H9 (cell line): Measurements from ENCODE around the gene CNIH2. TPM values are rescaled to one million over a fixed set of nuclear protein-coding genes. Genes with fewer than 3 reads are reported as not detected.
A peak's percentile ranks its signal among the peaks of the same experiment; 100 is the strongest.

Source experiments
- DNase-seq: peaks from one replicate; pipeline ENCODE4 v3.0.0-alpha.2; 2017
- H2AFZ ChIP-seq: one replicate; pipeline ENCODE4 v1.6.1; 2013; ENCODE audit warnings: mild to moderate bottlenecking, low read length, control low read depth, moderate library complexity
- H2AK5ac ChIP-seq: 2 replicates; pipeline ENCODE4 v1.6.1; 2013; ENCODE audit warnings: low read length, control low read depth, mixed read lengths; ENCODE audit not compliant: insufficient read length
- H2BK120ac ChIP-seq: one replicate; pipeline ENCODE4 v1.6.1; 2013; ENCODE audit warnings: low read depth, mild to moderate bottlenecking, low read length, control low read depth, inconsistent platforms; ENCODE audit not compliant: poor library complexity, severe bottlenecking
- H2BK12ac ChIP-seq: 2 replicates; pipeline ENCODE4 v1.6.1; 2013; ENCODE audit warnings: low read length, control low read depth, mixed read lengths, low read depth; ENCODE audit not compliant: insufficient read length
- H2BK15ac ChIP-seq: 2 replicates; pipeline ENCODE4 v1.6.1; 2013; ENCODE audit warnings: low read depth, low read length, control low read depth
- H2BK20ac ChIP-seq: one replicate; pipeline ENCODE4 v1.6.1; 2013; ENCODE audit warnings: low read depth, mild to moderate bottlenecking, low read length, control low read depth, inconsistent platforms; ENCODE audit not compliant: poor library complexity, severe bottlenecking
- H2BK5ac ChIP-seq: 2 replicates; pipeline ENCODE4 v1.6.1; 2013; ENCODE audit warnings: low read length, control low read depth, mixed read lengths; ENCODE audit not compliant: insufficient read length
- H3K14ac ChIP-seq: 2 replicates; pipeline ENCODE4 v1.6.1; 2013; ENCODE audit warnings: low read length, control low read depth; ENCODE audit not compliant: insufficient read depth
- H3K18ac ChIP-seq: 2 replicates; pipeline ENCODE4 v1.6.1; 2013; ENCODE audit warnings: low read depth, mild to moderate bottlenecking, mixed read lengths, low read length, control low read depth; ENCODE audit not compliant: insufficient read length
- H3K23ac ChIP-seq: 2 replicates; pipeline ENCODE4 v1.6.1; 2013; ENCODE audit warnings: low read length, control low read depth, mixed read lengths, low read depth; ENCODE audit not compliant: insufficient read length
- H3K23me2 ChIP-seq: 2 replicates; pipeline ENCODE4 v1.6.1; 2013; ENCODE audit warnings: low read depth, mild to moderate bottlenecking, mixed read lengths, low read length, control low read depth; ENCODE audit not compliant: insufficient read length, poor library complexity, severe bottlenecking
- H3K27ac ChIP-seq: 2 replicates; pipeline ENCODE4 v1.5.1; 2013; ENCODE audit warnings: low read length, control low read depth, mixed read lengths, low read depth; ENCODE audit not compliant: insufficient read length
- H3K27me3 ChIP-seq: 2 replicates; pipeline ENCODE4 v1.6.1; 2013; ENCODE audit warnings: low read length, control low read depth, inconsistent platforms; ENCODE audit not compliant: insufficient read depth
- H3K4ac ChIP-seq: 2 replicates; pipeline ENCODE4 v1.6.1; 2013; ENCODE audit warnings: low read depth, mild to moderate bottlenecking, control low read depth, inconsistent platforms, low read length, moderate library complexity
- H3K4me1 ChIP-seq: 2 replicates; pipeline ENCODE4 v1.6.1; 2013; ENCODE audit warnings: low read length, control low read depth, inconsistent platforms; ENCODE audit not compliant: insufficient read depth
- H3K4me2 ChIP-seq: 2 replicates; pipeline ENCODE4 v1.6.1; 2013; ENCODE audit warnings: low read length, control low read depth, mixed read lengths; ENCODE audit not compliant: insufficient read length, insufficient read depth
- H3K56ac ChIP-seq: 2 replicates; pipeline ENCODE4 v1.6.1; 2013; ENCODE audit warnings: low read depth, mild to moderate bottlenecking, mixed read lengths, low read length, control low read depth; ENCODE audit not compliant: insufficient read length
- H3K79me1 ChIP-seq: 2 replicates; pipeline ENCODE4 v1.6.1; 2013; ENCODE audit warnings: low read depth, mild to moderate bottlenecking, moderate library complexity, low read length, control low read depth, inconsistent platforms; ENCODE audit not compliant: insufficient read depth, poor library complexity, severe bottlenecking
- H3K79me2 ChIP-seq: 2 replicates; pipeline ENCODE4 v1.6.1; 2013; ENCODE audit warnings: low read length, control low read depth, inconsistent platforms; ENCODE audit not compliant: insufficient read depth
- H3K9ac ChIP-seq: 2 replicates; pipeline ENCODE4 v1.6.1; 2013; ENCODE audit warnings: low read length, control low read depth, mixed read lengths; ENCODE audit not compliant: insufficient read length; ENCODE audit errors: extremely low read depth
- H3K9me3 ChIP-seq: one replicate; pipeline ENCODE4 v1.6.1; 2013; ENCODE audit warnings: low read depth, low read length, inconsistent platforms; ENCODE audit not compliant: control insufficient read depth
- H3T11ph ChIP-seq: one replicate; pipeline ENCODE4 v1.6.1; 2013; ENCODE audit warnings: mild to moderate bottlenecking, low read length, control low read depth, inconsistent platforms
- H4K20me1 ChIP-seq: one replicate; pipeline ENCODE4 v1.6.1; 2013; ENCODE audit not compliant: control insufficient read depth, insufficient read length, insufficient read depth
- H4K5ac ChIP-seq: 2 replicates; pipeline ENCODE4 v1.6.1; 2013; ENCODE audit warnings: low read depth, mild to moderate bottlenecking, mixed read lengths, low read length, control low read depth; ENCODE audit not compliant: insufficient read length
- H4K8ac ChIP-seq: replicated peaks from 2 replicates; pipeline ENCODE4 v1.6.1; 2013; ENCODE audit warnings: low read length, control low read depth, mixed read lengths, low read depth; ENCODE audit not compliant: insufficient read length
- H4K91ac ChIP-seq: 2 replicates; pipeline ENCODE4 v1.6.1; 2013; ENCODE audit warnings: low read depth, mild to moderate bottlenecking, moderate library complexity, mixed read lengths, low read length, control low read depth; ENCODE audit not compliant: insufficient read length
- H3K27ac Mint-ChIP-seq, 3 experiments: 2 replicates in 2 of 3; 3 replicates in 1 of 3; pipeline ENCODE4 v1.8.0; 2020 to 2021; ENCODE audit warnings: mixed read lengths in 3 of 3, mild to moderate bottlenecking in 1 of 3, moderate library complexity in 1 of 3
- H3K27me3 Mint-ChIP-seq: 2 replicates; pipeline ENCODE4 v1.8.0; 2021; ENCODE audit warnings: low read depth, mild to moderate bottlenecking, moderate library complexity, mixed read lengths
- H3K36me3 Mint-ChIP-seq, 3 experiments: 2 replicates in 2 of 3; 3 replicates in 1 of 3; pipeline ENCODE4 v1.8.0; 2020 to 2021; ENCODE audit warnings: low read depth in 3 of 3, mixed read lengths in 3 of 3; ENCODE audit not compliant: insufficient read depth in 1 of 3
- H3K4me1 Mint-ChIP-seq, 2 experiments: 2 replicates each; pipeline ENCODE4 v1.8.0; 2020; ENCODE audit warnings: mixed read lengths in 2 of 2
- H3K4me3 Mint-ChIP-seq, 2 experiments: 2 replicates in 1 of 2; 3 replicates in 1 of 2; pipeline ENCODE4 v1.8.0; 2020 to 2021; ENCODE audit warnings: mild to moderate bottlenecking in 2 of 2, mixed read lengths in 2 of 2, moderate library complexity in 1 of 2
- H3K9me3 Mint-ChIP-seq, 2 experiments: 2 replicates in 1 of 2; 3 replicates in 1 of 2; pipeline ENCODE4 v1.8.0; 2020; ENCODE audit warnings: mild to moderate bottlenecking in 2 of 2, mixed read lengths in 2 of 2, moderate library complexity in 1 of 2
- CTCF ChIP-seq: fragments of 200-600 bp; sonication (generic); conservative IDR thresholded peaks from 3 replicates; pipeline ENCODE4 v1.8.0; 2021; ENCODE audit warnings: antibody characterized with exemption, mild to moderate bottlenecking
- whole genome bisulfite sequencing: extraction: QIAGEN DNeasy Blood & Tissue Kit; methylation state at CpG from one replicate; pipeline ENCODE4 v1.1.7; 2013; ENCODE audit warnings: missing lambda C conversion rate, low lambda C conversion rate, mixed read lengths; ENCODE audit not compliant: insufficient read length; ENCODE audit errors: extremely low coverage; 5-methylcytosine and 5-hydroxymethylcytosine counted together
- total RNA-seq: library from RNA; stranded (reverse); gene quantifications from 2 replicates; pipeline ENCODE4 v1.2.1, GENCODE V29; 2021

Gene CNIH2
- total RNA-seq, 1 experiment from 2014 or later = 12.0 TPM

DNA sequence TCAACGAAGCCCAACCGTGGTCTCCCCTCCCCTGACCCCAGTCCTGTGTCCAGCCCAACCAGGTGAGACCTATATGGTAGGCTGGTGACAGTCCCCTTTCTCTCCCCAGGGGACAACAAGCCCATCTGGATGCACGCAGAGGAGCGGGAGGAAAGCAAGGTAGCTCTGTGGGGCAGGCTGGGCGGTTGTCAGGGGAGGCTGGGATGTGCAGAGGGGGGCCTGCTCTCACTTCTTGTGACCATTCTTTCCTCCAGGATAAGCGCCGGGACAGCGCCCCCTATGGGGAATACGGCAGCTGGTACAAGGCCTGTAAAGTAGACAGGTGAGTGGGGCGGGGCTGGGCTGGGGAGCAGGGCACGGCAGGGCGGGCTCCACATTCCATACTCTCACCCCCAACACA is 13.1 kb upstream of the CNIH2 start:
- peaks cover 18 to 20% of the 10 kb centered on the region in 2 experiments for H3K4me1 Mint-ChIP-seq

More for the DNA sequence above, 13.1 kb upstream of the CNIH2 start:
- H3K27me3 Mint-ChIP-seq = no peaks in the 10 kb centered on the region; the same call in 1 of the 2 replicates
- H4K91ac ChIP-seq = no peak overlapping the region
- no peak overlapping the region for H4K8ac ChIP-seq
- no peaks in the 10 kb centered on the region for H3K9me3 Mint-ChIP-seq
- H3K79me2 ChIP-seq = peaks cover 2% of the 10 kb centered on the region; the same call in 1 of the 2 replicates
- H3K23me2 ChIP-seq = peaks cover 10% of the 10 kb centered on the region
- no peak overlapping the region for H2AFZ ChIP-seq
- no peak overlapping the region for H2BK120ac ChIP-seq
- H2AK5ac ChIP-seq = no peak overlapping the region
- H3K27ac Mint-ChIP-seq = peak overlapping the region in 1 of 3 experiments; percentile 89; a peak in 1 of 7 replicates
- no peak overlapping the region for H2BK15ac ChIP-seq
- H3K56ac ChIP-seq = no peak overlapping the region
- no peaks in the 10 kb centered on the region for H3K9me3 ChIP-seq
- no peak overlapping the region for H3K27ac ChIP-seq
- H4K5ac ChIP-seq = no peak overlapping the region
- no peaks in the 10 kb centered on the region for H3K4me1 ChIP-seq
- no peak overlapping the region for H3K23ac ChIP-seq
- no peaks in the 10 kb centered on the region for H3K79me1 ChIP-seq
- H2BK20ac ChIP-seq = no peak overlapping the region
- H2BK12ac ChIP-seq = no peak overlapping the region
- no peak overlapping the region for H3K4ac ChIP-seq
- no peaks in the 10 kb centered on the region for H3K27me3 ChIP-seq
- H3K4me2 ChIP-seq = no peak overlapping the region
- peak; percentile 79 for TF ChIP-seq CTCF
- H3T11ph ChIP-seq = no peak overlapping the region
- peaks cover 2% of the 10 kb centered on the region for H4K20me1 ChIP-seq
- H3K18ac ChIP-seq = no peak overlapping the region
- DNase-seq = peak; percentile 85
- no CpG with 5 or more reads among the region's 12 CpGs for WGBS
- H2BK5ac ChIP-seq = no peak overlapping the region
- peaks cover 11 to 53% (median 48%) of the 10 kb centered on the region in 3 experiments for H3K36me3 Mint-ChIP-seq
- H3K14ac ChIP-seq = no peak overlapping the region
- H3K4me3 Mint-ChIP-seq = peak overlapping the region in 1 of 2 experiments; percentile 29; a peak in 1 of 5 replicates
- H3K9ac ChIP-seq = no peak overlapping the region
